Astrocyte of the hippocampus (primary cell): Measurements from ENCODE around the gene OR56B4.
"Not testable (repeated sequence)": the region's sequence is repeated elsewhere in the genome, so short reads cannot be mapped to it uniquely, and the experiment has no call there.

Experiments
- DNase-seq: peaks from one replicate; pipeline ENCODE4 v3.0.0; 2011; ENCODE audit warnings: low read depth, low spot score

The OR56B4 gene

GRCh38 chr11:6107384-6107783 is at the start of gene OR56B4:
Gene OR56B4 (plus strand): TSS chr11:6107684. CDS start chr11:6107779, 95 bp downstream.
- DNase-seq: not testable (repeated sequence)

GRCh38 chr11:6061475-6061874 is 46.0 kb upstream of the OR56B4 start:
- no peak for DNase-seq

- no peak for DNase-seq
Measured at GRCh38 chr11:6062691-6063358, 44.7 kb upstream of the OR56B4 start.

- DNase-seq: no peak
Measured at GRCh38 chr11:6067502-6067901, 40.0 kb upstream of the OR56B4 start.

GRCh38 chr11:6076443-6076842 is 31.0 kb upstream of the OR56B4 start:
- not testable (repeated sequence) for DNase-seq

- no peak for DNase-seq
Measured at GRCh38 chr11:6077723-6078122, 29.8 kb upstream of the OR56B4 start.

- DNase-seq: no peak
Measured at GRCh38 chr11:6079463-6079862, 28.0 kb upstream of the OR56B4 start.

- DNase-seq: no peak
Measured at GRCh38 chr11:6083129-6083528, 24.4 kb upstream of the OR56B4 start.

GRCh38 chr11:6084587-6084986 is 22.9 kb upstream of the OR56B4 start:
- no peak for DNase-seq

GRCh38 chr11:6094186-6094585 is 13.3 kb upstream of the OR56B4 start:
- DNase-seq: no peak

- no peak for DNase-seq
Measured at GRCh38 chr11:6095798-6096197, 11.7 kb upstream of the OR56B4 start.

GRCh38 chr11:6096417-6096816 is 11.1 kb upstream of the OR56B4 start:
- DNase-seq: no peak

- no peak for DNase-seq
Measured at GRCh38 chr11:6099577-6099976, 7.9 kb upstream of the OR56B4 start.

GRCh38 chr11:6110011-6110410 is 2.5 kb downstream of the OR56B4 start:
- DNase-seq: no peak

GRCh38 chr11:6111673-6112072 is 4.2 kb downstream of the OR56B4 start:
- no peak for DNase-seq

GRCh38 chr11:6116638-6117037 is 9.2 kb downstream of the OR56B4 start:
- no peak for DNase-seq

GRCh38 chr11:6124245-6124644 is 16.8 kb downstream of the OR56B4 start:
- DNase-seq: no peak

GRCh38 chr11:6127881-6128280 is 20.4 kb downstream of the OR56B4 start:
- DNase-seq: no peak

- DNase-seq: no peak
Measured at GRCh38 chr11:6129011-6129410, 21.5 kb downstream of the OR56B4 start.

- no peak for DNase-seq
Measured at GRCh38 chr11:6129635-6130034, 22.2 kb downstream of the OR56B4 start.

- DNase-seq: no peak
Measured at GRCh38 chr11:6132431-6132830, 24.9 kb downstream of the OR56B4 start.

- DNase-seq: not testable (repeated sequence)
Measured at GRCh38 chr11:6135936-6136335, 28.5 kb downstream of the OR56B4 start.

GRCh38 chr11:6142936-6143335 is 35.5 kb downstream of the OR56B4 start:
- no peak for DNase-seq

GRCh38 chr11:6143737-6144136 is 36.3 kb downstream of the OR56B4 start:
- not testable (repeated sequence) for DNase-seq
